Trophoblast cell (in vitro differentiated cells and primary cell): ENCODE results near the gene AUTS2.

Source experiments
- DNase-seq, 2 donors: peaks; one replicate each; pipeline ENCODE4 v3.0.0-alpha.2; 2016
- H2AFZ ChIP-seq: 2 replicates; pipeline ENCODE4 v1.6.1; 2013; ENCODE audit warnings: low read length, moderate library complexity, mild to moderate bottlenecking; ENCODE audit not compliant: insufficient read depth, poor library complexity
- H2AK5ac ChIP-seq: 2 replicates; pipeline ENCODE4 v1.6.1; 2013; ENCODE audit warnings: mild to moderate bottlenecking, low read length
- H2BK120ac ChIP-seq: 2 replicates; pipeline ENCODE4 v1.6.1; 2013; ENCODE audit warnings: low read length, mild to moderate bottlenecking, moderate library complexity; ENCODE audit not compliant: insufficient read depth, poor library complexity
- H2BK12ac ChIP-seq: 2 replicates; pipeline ENCODE4 v1.6.1; 2013; ENCODE audit warnings: mild to moderate bottlenecking, low read length, moderate library complexity
- H2BK5ac ChIP-seq: 2 replicates; pipeline ENCODE4 v1.6.1; 2013; ENCODE audit warnings: low read length, low read depth, moderate library complexity, mild to moderate bottlenecking; ENCODE audit not compliant: poor library complexity
- H3K14ac ChIP-seq: 2 replicates; pipeline ENCODE4 v1.6.1; 2013; ENCODE audit warnings: mild to moderate bottlenecking, low read length
- H3K18ac ChIP-seq: 2 replicates; pipeline ENCODE4 v1.6.1; 2013; ENCODE audit warnings: mild to moderate bottlenecking, low read length
- H3K23ac ChIP-seq: 2 replicates; pipeline ENCODE4 v1.6.1; 2013; ENCODE audit warnings: low read length
- H3K27ac ChIP-seq: 2 replicates; pipeline ENCODE4 v1.5.1; 2013; ENCODE audit warnings: low read depth, mild to moderate bottlenecking, inconsistent platforms, low read length, moderate library complexity
- H3K27me3 ChIP-seq: 2 replicates; pipeline ENCODE4 v1.6.1; 2013; ENCODE audit warnings: inconsistent platforms, mild to moderate bottlenecking, low read length, moderate library complexity; ENCODE audit not compliant: insufficient read depth
- H3K36me3 ChIP-seq, 2 experiments: 1 replicate in 1 of 2; 2 replicates in 1 of 2; pipeline ENCODE4 v1.6.1; 2013; ENCODE audit warnings: low read length in 2 of 2, mild to moderate bottlenecking in 2 of 2, moderate library complexity in 1 of 2; ENCODE audit not compliant: insufficient read depth in 2 of 2, control insufficient read depth in 1 of 2
- H3K4ac ChIP-seq: 2 replicates; pipeline ENCODE4 v1.6.1; 2013; ENCODE audit warnings: low read depth, mild to moderate bottlenecking, low read length, moderate library complexity
- H3K4me1 ChIP-seq, 2 experiments: 1 replicate in 1 of 2; 2 replicates in 1 of 2; pipeline ENCODE4 v1.6.1; 2013; ENCODE audit warnings: low read length in 2 of 2, mild to moderate bottlenecking in 2 of 2, moderate library complexity in 1 of 2; ENCODE audit not compliant: insufficient read depth in 2 of 2, control insufficient read depth in 1 of 2
- H3K4me2 ChIP-seq: 2 replicates; pipeline ENCODE4 v1.6.1; 2013; ENCODE audit warnings: inconsistent platforms, mild to moderate bottlenecking, low read length, moderate library complexity
- H3K4me3 ChIP-seq: 2 replicates; pipeline ENCODE4 v1.5.1; 2013; ENCODE audit warnings: mild to moderate bottlenecking, low read depth, low read length, inconsistent platforms
- H3K79me1 ChIP-seq: one replicate; pipeline ENCODE4 v1.6.1; 2013; ENCODE audit warnings: low read length
- H3K79me2 ChIP-seq: 2 replicates; pipeline ENCODE4 v1.6.1; 2013; ENCODE audit warnings: low read length, mild to moderate bottlenecking; ENCODE audit not compliant: control insufficient read depth, insufficient read depth, poor library complexity
- H3K9ac ChIP-seq: 2 replicates; pipeline ENCODE4 v1.6.1; 2013; ENCODE audit warnings: mild to moderate bottlenecking, low read length
- H3K9me3 ChIP-seq: 2 replicates; pipeline ENCODE4 v1.6.1; 2013; ENCODE audit warnings: low read depth, mild to moderate bottlenecking, control low read depth, inconsistent platforms, low read length; ENCODE audit not compliant: insufficient read depth
- H4K12ac ChIP-seq: 2 replicates; pipeline ENCODE4 v1.6.1; 2013; ENCODE audit warnings: low read depth, mild to moderate bottlenecking, low read length, moderate library complexity
- H4K8ac ChIP-seq: 2 replicates; pipeline ENCODE4 v1.6.1; 2013; ENCODE audit warnings: low read depth, mild to moderate bottlenecking, low read length, moderate library complexity
- H4K91ac ChIP-seq: one replicate; pipeline ENCODE4 v1.6.1; 2013; ENCODE audit warnings: low read depth, mild to moderate bottlenecking, low read length, moderate library complexity
- WGBS: extraction: QIAGEN DNeasy Blood & Tissue Kit; methylation state at CpG from one replicate; pipeline ENCODE4 v1.1.7; 2013; ENCODE audit warnings: missing lambda C conversion rate; ENCODE audit not compliant: insufficient read length, insufficient coverage; ENCODE audit errors: extremely low coverage; 5-methylcytosine and 5-hydroxymethylcytosine counted together

AUTS2 gene

GRCh38 chr7:69896121-69896520, 297.8 kb downstream of the AUTS2 start:
- Histone ChIP-seq H3K23ac (no peak overlapping the region), H3K36me3 (no peaks in the 10 kb centered on the region), H3K18ac (no peak overlapping the region), H3K79me2 (no peaks in the 10 kb centered on the region), H2BK120ac (no peak overlapping the region), H3K4me3 (no peak overlapping the region), H3K4me1 (peaks cover 5 to 7% of the 10 kb centered on the region in 2 experiments), H3K9ac (no peak overlapping the region), H2AK5ac (no peak overlapping the region), H3K79me1 (no peaks in the 10 kb centered on the region), H4K12ac (no peak overlapping the region), H3K14ac (no peak overlapping the region), H3K27me3 (no peaks in the 10 kb centered on the region), H2BK12ac (no peak overlapping the region), H3K4me2 (no peak overlapping the region), H4K91ac (no peak overlapping the region), H3K4ac (no peak overlapping the region), H3K9me3 (no peaks in the 10 kb centered on the region), H2AFZ (no peak overlapping the region), H3K27ac (no peak overlapping the region), H2BK5ac (no peak overlapping the region), H4K8ac (no peak overlapping the region)
- DNase-seq, result no peak
- no CpG with 5 or more reads among the region's 5 CpGs for WGBS

DNA sequence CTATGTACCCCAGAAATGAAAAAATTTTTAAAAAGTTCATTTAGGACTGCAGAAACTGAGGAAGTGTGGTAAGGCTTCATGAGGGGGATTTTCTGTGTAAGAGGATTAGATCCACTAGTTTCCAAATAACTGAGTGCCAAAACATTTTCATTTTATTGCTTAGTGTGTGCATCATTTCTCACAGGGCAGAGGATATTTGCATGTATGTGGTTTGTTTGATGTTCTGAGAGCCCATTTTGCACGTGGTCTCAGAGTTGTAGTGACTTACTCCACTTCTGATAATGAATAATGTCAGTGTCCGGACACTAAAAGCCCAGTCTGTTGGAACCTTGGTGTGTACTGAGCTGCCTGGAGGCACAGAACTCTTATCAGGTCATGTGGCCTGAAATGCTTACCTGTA, 299.9 kb downstream of the AUTS2 start:
- H3K27me3 ChIP-seq, result no peaks in the 10 kb centered on the region
- H3K18ac ChIP-seq, result no peak overlapping the region
- no peak for DNase-seq
- no peak overlapping the region for H3K4me3 ChIP-seq
- no peak overlapping the region for H3K14ac ChIP-seq
- H3K4me1 ChIP-seq, result peaks cover 5 to 7% of the 10 kb centered on the region in 2 experiments
- no peaks in the 10 kb centered on the region for H3K9me3 ChIP-seq
- H2BK12ac ChIP-seq, result no peak overlapping the region
- no peak overlapping the region for H4K8ac ChIP-seq
- no peak overlapping the region for H2BK120ac ChIP-seq
- no peaks in the 10 kb centered on the region for H3K79me1 ChIP-seq
- H2AK5ac ChIP-seq, result no peak overlapping the region
- no peak overlapping the region for H2AFZ ChIP-seq
- no peak overlapping the region for H3K4ac ChIP-seq
- H3K4me2 ChIP-seq, result no peak overlapping the region
- H4K12ac ChIP-seq, result no peak overlapping the region
- peak overlapping the region; percentile 64 for H3K23ac ChIP-seq
- no peaks in the 10 kb centered on the region for H3K36me3 ChIP-seq
- no peak overlapping the region for H3K27ac ChIP-seq
- no peaks in the 10 kb centered on the region for H3K79me2 ChIP-seq
- H2BK5ac ChIP-seq, result no peak overlapping the region
- no peak overlapping the region for H3K9ac ChIP-seq
- no CpG with 5 or more reads among the region's 2 CpGs for WGBS
- no peak overlapping the region for H4K91ac ChIP-seq

DNA sequence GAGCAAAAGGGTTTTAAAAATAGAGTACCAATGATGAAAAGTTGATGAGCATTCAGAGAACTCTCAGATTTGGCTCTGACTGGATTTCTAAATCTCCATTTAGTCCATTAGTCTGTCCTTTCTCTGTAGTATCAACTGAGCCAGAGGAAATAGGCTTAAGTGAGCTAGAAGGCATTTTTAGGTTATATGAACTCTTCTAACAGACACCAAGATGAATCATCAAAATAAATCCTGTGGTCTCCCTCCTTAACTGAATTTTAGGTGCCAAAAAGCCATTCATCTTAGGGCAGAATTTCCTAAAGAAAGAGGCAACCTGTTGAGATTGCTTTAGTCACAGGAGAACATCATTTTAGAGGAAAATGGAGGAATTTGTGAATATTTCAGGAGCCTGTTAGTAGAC, 305.1 kb downstream of the AUTS2 start:
- no peak overlapping the region for H2BK120ac ChIP-seq
- no peaks in the 10 kb centered on the region for H3K79me2 ChIP-seq
- H2AFZ ChIP-seq, result no peak overlapping the region
- H3K27me3 ChIP-seq, result no peaks in the 10 kb centered on the region
- H3K4me3 ChIP-seq, result no peak overlapping the region
- no peak overlapping the region for H3K4me2 ChIP-seq
- no peaks in the 10 kb centered on the region for H3K79me1 ChIP-seq
- no peak overlapping the region for H3K4ac ChIP-seq
- H4K91ac ChIP-seq, result no peak overlapping the region
- H3K9me3 ChIP-seq, result no peaks in the 10 kb centered on the region
- no peak overlapping the region for H3K27ac ChIP-seq
- H3K36me3 ChIP-seq, result no peaks in the 10 kb centered on the region
- H2BK12ac ChIP-seq, result no peak overlapping the region
- peaks cover 0 to under 1% of the 10 kb centered on the region in 2 experiments for H3K4me1 ChIP-seq
- no peak overlapping the region for H3K18ac ChIP-seq
- no peak overlapping the region for H2BK5ac ChIP-seq
- no peak overlapping the region for H4K12ac ChIP-seq
- no peak for DNase-seq
- H2AK5ac ChIP-seq, result no peak overlapping the region
- H3K23ac ChIP-seq, result no peak overlapping the region
- H4K8ac ChIP-seq, result no peak overlapping the region
- H3K9ac ChIP-seq, result no peak overlapping the region
- H3K14ac ChIP-seq, result no peak overlapping the region

DNA sequence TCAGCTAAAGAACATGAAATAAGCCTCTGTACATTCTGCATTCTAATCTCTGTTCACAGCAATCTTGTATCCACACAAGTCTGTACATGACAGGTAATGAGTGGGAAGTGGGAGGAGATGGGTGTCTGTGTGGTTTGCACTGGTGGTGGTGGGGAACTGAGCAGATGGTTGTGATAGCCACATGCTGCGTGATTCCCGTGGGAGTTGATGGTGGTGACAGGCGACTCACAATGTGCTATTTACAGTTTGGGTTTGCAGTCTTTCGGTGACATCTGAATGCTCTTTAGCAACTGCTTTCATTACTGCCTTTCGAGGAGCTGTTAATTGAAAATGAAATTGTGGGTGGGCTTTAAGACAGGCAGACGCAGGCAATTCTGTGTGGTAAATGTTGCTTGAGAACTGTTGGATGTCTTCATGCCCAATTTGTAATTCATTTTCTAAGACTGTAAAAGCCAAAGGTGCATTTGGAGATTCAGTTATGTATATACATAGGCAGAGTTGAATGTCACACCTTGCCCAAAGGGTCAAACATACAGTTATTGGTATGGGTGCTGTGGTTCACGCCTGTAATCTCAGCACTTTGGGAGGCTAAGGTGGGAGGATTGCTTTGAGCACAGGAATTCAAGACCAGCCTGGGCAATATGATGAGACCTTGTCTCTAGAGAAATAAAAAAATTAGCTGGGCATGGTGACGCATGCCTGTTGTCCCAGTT, 308.2 kb downstream of the AUTS2 start:
- Histone ChIP-seq H2AFZ (no peak overlapping the region), H3K4ac (no peak overlapping the region), H3K79me1 (no peaks in the 10 kb centered on the region), H4K12ac (no peak overlapping the region), H4K91ac (no peak overlapping the region), H3K27ac (no peak overlapping the region), H3K36me3 (no peaks in the 10 kb centered on the region), H3K79me2 (no peaks in the 10 kb centered on the region), H2BK5ac (no peak overlapping the region), H3K23ac (no peak overlapping the region), H3K4me1 (no peaks in the 10 kb centered on the region), H3K4me2 (no peak overlapping the region), H3K18ac (no peak overlapping the region), H2BK120ac (no peak overlapping the region), H2AK5ac (no peak overlapping the region), H3K4me3 (no peak overlapping the region), H4K8ac (no peak overlapping the region), H3K27me3 (no peaks in the 10 kb centered on the region), H3K9me3 (no peaks in the 10 kb centered on the region), H2BK12ac (no peak overlapping the region), H3K9ac (no peak overlapping the region), H3K14ac (no peak overlapping the region)
- no peak for DNase-seq
- no CpG with 5 or more reads among the region's 8 CpGs for WGBS
